GM23248 (cell line): ENCODE measurements around the gene MBLAC1. TPM values are rescaled to one million over a fixed set of nuclear protein-coding genes. Genes with fewer than 3 reads are reported as not detected.

Experiments
- DNase-seq: peaks from one replicate; pipeline ENCODE4 v3.0.0-alpha.2; 2015
- H2AFZ ChIP-seq: fragments of 200-600 bp; sonication (generic); 2 replicates; pipeline ENCODE4 v1.6.1; 2016; ENCODE audit warnings: antibody characterized with exemption
- H3F3A ChIP-seq: fragments of 200-600 bp; sonication (generic); 2 replicates; pipeline ENCODE4 v1.6.1; 2016; ENCODE audit warnings: mild to moderate bottlenecking, antibody characterized with exemption, mixed run types; ENCODE audit not compliant: insufficient read depth
- H3K27ac ChIP-seq: fragments of 200-600 bp; sonication (generic); 2 replicates; pipeline ENCODE4 v1.5.1; 2016; ENCODE audit warnings: mild to moderate bottlenecking
- H3K27me3 ChIP-seq: fragments of 200-600 bp; sonication (generic); replicated peaks from 2 replicates; pipeline ENCODE4 v1.6.1; 2016; ENCODE audit warnings: mild to moderate bottlenecking; ENCODE audit not compliant: insufficient read depth
- H3K36me3 ChIP-seq: fragments of 200-600 bp; sonication (generic); 2 replicates; pipeline ENCODE4 v1.6.1; 2016; ENCODE audit warnings: low read depth, mild to moderate bottlenecking
- H3K4me1 ChIP-seq: fragments of 200-600 bp; sonication (generic); 2 replicates; pipeline ENCODE4 v1.6.1; 2016; ENCODE audit warnings: mild to moderate bottlenecking; ENCODE audit not compliant: insufficient read depth
- H3K4me2 ChIP-seq: fragments of 200-600 bp; sonication (generic); one replicate; pipeline ENCODE4 v1.6.1; 2016; ENCODE audit warnings: mild to moderate bottlenecking; ENCODE audit not compliant: unreplicated experiment
- H3K4me3 ChIP-seq: fragments of 200-600 bp; sonication (generic); 2 replicates; pipeline ENCODE4 v1.5.1; 2016; ENCODE audit warnings: mild to moderate bottlenecking
- H3K79me2 ChIP-seq: fragments of 200-600 bp; sonication (generic); 2 replicates; pipeline ENCODE4 v1.6.1; 2016; ENCODE audit warnings: mild to moderate bottlenecking; ENCODE audit not compliant: insufficient read depth
- H3K9ac ChIP-seq: fragments of 200-600 bp; sonication (generic); 2 replicates; pipeline ENCODE4 v1.6.1; 2016; ENCODE audit warnings: mild to moderate bottlenecking
- H3K9me2 ChIP-seq: fragments of 200-600 bp; sonication (generic); 2 replicates; pipeline ENCODE4 v1.6.1; 2016; ENCODE audit warnings: mixed run types, mild to moderate bottlenecking, moderate library complexity; ENCODE audit not compliant: insufficient read depth
- H3K9me3 ChIP-seq: fragments of 200-600 bp; sonication (generic); one replicate; pipeline ENCODE4 v1.6.1; 2017; ENCODE audit warnings: low read depth
- H4K20me1 ChIP-seq: fragments of 200-600 bp; sonication (generic); 2 replicates; pipeline ENCODE4 v1.6.0; 2016; ENCODE audit not compliant: insufficient read depth
- EZH2 ChIP-seq: fragments of 200-600 bp; sonication (generic); IDR thresholded peaks from 2 replicates; pipeline ENCODE4 v1.6.1; 2018; ENCODE audit warnings: antibody characterized with exemption, mild to moderate bottlenecking; ENCODE audit not compliant: insufficient read depth, poor library complexity, severe bottlenecking
- EZH2phosphoT487 ChIP-seq: fragments of 200-600 bp; sonication (generic); IDR thresholded peaks from 2 replicates; pipeline ENCODE4 v1.6.1; 2018; ENCODE audit warnings: antibody characterized with exemption, moderate library complexity, mild to moderate bottlenecking, low read depth; ENCODE audit not compliant: insufficient read depth
- WGBS, 2 experiments: methylation state at CpG; one replicate each; pipeline ENCODE4 v1.1.6; 2015 to 2017; ENCODE audit warnings: low lambda C conversion rate in 2 of 2, low coverage in 1 of 2; ENCODE audit errors: missing lambda C conversion rate in 2 of 2; 5-methylcytosine and 5-hydroxymethylcytosine counted together
- in situ Hi-C: fragments of 300-500 bp; cut with MboI; formaldehyde crosslinking; loops from 2 replicates; pipeline ENCODE4 v1.15.0; 2020
- polyA plus RNA-seq: library from polyadenylated mRNA; unstranded; fragments of >200 nt; fragmentation: Nextera tagmentation; extraction: Ambion mirVana; gene quantifications from 2 replicates; pipeline ENCODE4 v1.2.1, GENCODE V29; 2016
- total RNA-seq: library from RNA; depleted of rRNA; stranded (reverse); fragments of >200 nt; shearing (Covaris generic); gene quantifications from 2 replicates; pipeline ENCODE4 v1.2.3, GENCODE V29; 2014

The MBLAC1 gene
- total and polyA plus RNA-seq, 2 experiments from 2014 or later, result 0.43 to 1.3 TPM

GRCh38 chr7:100090527-100091410 is 36.0 kb upstream of the MBLAC1 start:
- H3K27me3 ChIP-seq, result no peaks in the 10 kb centered on the region
- H3K4me1 ChIP-seq, result peaks cover 40% of the 10 kb centered on the region
- peaks cover 26% of the 10 kb centered on the region for H3K36me3 ChIP-seq
- H3K9ac ChIP-seq, result peak overlapping the region; percentile 83; the same call in 1 of the 2 replicates
- H3K4me2 ChIP-seq, result peak overlapping the region; percentile 85
- TF ChIP-seq EZH2phosphoT487, result no peak
- TF ChIP-seq EZH2, result no peak
- no peaks in the 10 kb centered on the region for H3K9me3 ChIP-seq
- H3K79me2 ChIP-seq, result peaks cover 55% of the 10 kb centered on the region
- H4K20me1 ChIP-seq, result no peaks in the 10 kb centered on the region
- H3K27ac ChIP-seq, result peak overlapping the region; percentile 94
- peaks cover 85% of the 10 kb centered on the region for H3F3A ChIP-seq
- no peaks in the 10 kb centered on the region for H3K9me2 ChIP-seq
- no peak overlapping the region for H2AFZ ChIP-seq
- H3K4me3 ChIP-seq, result no peak overlapping the region
- 84 to 87% methylated on average over 14 of the region's 14 CpGs for WGBS, 2 experiments
- DNase-seq, result peak; percentile 48
- in situ Hi-C loops, result no loop called here

- H2AFZ ChIP-seq, result no peak overlapping the region
- peaks cover 30% of the 10 kb centered on the region for H3K36me3 ChIP-seq
- H3K9ac ChIP-seq, result 0 out of 2 replicates have a peak overlapping the region, but pooled peaks have one; percentile 83
- no peaks in the 10 kb centered on the region for H3K9me2 ChIP-seq
- peak; percentile 47 for DNase-seq
- 39 to 44% methylated on average over 17 to 19 of the region's 19 CpGs for WGBS, 2 experiments
- TF ChIP-seq EZH2phosphoT487, result no peak
- TF ChIP-seq EZH2, result no peak
- in situ Hi-C loops, result no loop called here
- H3K79me2 ChIP-seq, result peaks cover 63% of the 10 kb centered on the region
- H3K4me1 ChIP-seq, result peaks cover 36% of the 10 kb centered on the region
- no peaks in the 10 kb centered on the region for H3K9me3 ChIP-seq
- peaks cover 81% of the 10 kb centered on the region for H3F3A ChIP-seq
- peak overlapping the region; percentile 94 for H3K27ac ChIP-seq
- no peaks in the 10 kb centered on the region for H4K20me1 ChIP-seq
- H3K27me3 ChIP-seq, result no peaks in the 10 kb centered on the region
- no peak overlapping the region for H3K4me2 ChIP-seq
- no peak overlapping the region for H3K4me3 ChIP-seq
These were observed 35.2 kb upstream of the MBLAC1 start for GRCh38 chr7:100091411-100092181.

- peaks cover 22% of the 10 kb centered on the region for H3K4me1 ChIP-seq
- in situ Hi-C loops, result no loop called here
These were observed 33.7 kb upstream of the MBLAC1 start for GRCh38 chr7:100093054-100093453.

GRCh38 chr7:100093498-100093897 is 33.3 kb upstream of the MBLAC1 start:
- no peaks in the 10 kb centered on the region for H4K20me1 ChIP-seq
- H2AFZ ChIP-seq, result no peak overlapping the region
- TF ChIP-seq EZH2, result no peak
- TF ChIP-seq EZH2phosphoT487, result no peak
- H3K4me3 ChIP-seq, result no peak overlapping the region
- peaks cover 18% of the 10 kb centered on the region for H3K4me1 ChIP-seq
- DNase-seq, result no peak
- no peak overlapping the region for H3K4me2 ChIP-seq
- no peaks in the 10 kb centered on the region for H3K27me3 ChIP-seq
- no peak overlapping the region for H3K9ac ChIP-seq
- in situ Hi-C loops, result no loop called here
- H3K9me3 ChIP-seq, result no peaks in the 10 kb centered on the region
- H3K36me3 ChIP-seq, result peaks cover 45% of the 10 kb centered on the region
- peaks cover 73% of the 10 kb centered on the region for H3K79me2 ChIP-seq
- no peak overlapping the region for H3K27ac ChIP-seq
- no peaks in the 10 kb centered on the region for H3K9me2 ChIP-seq
- 58 to 66% methylated on average over 12 to 13 of the region's 13 CpGs for WGBS, 2 experiments
- H3F3A ChIP-seq, result peaks cover 66% of the 10 kb centered on the region

More at GRCh38 chr7:100093054-100093453, 33.7 kb upstream of the MBLAC1 start:
- DNase-seq, result no peak
- Histone ChIP-seq H3K36me3 (peaks cover 41% of the 10 kb centered on the region), H3K27ac (no peak overlapping the region), H3K9me3 (no peaks in the 10 kb centered on the region), H2AFZ (no peak overlapping the region), H3F3A (peaks cover 67% of the 10 kb centered on the region), H3K4me2 (no peak overlapping the region), H4K20me1 (no peaks in the 10 kb centered on the region), H3K79me2 (peaks cover 73% of the 10 kb centered on the region), H3K4me3 (no peak overlapping the region), H3K9me2 (no peaks in the 10 kb centered on the region), H3K9ac (no peak overlapping the region), H3K27me3 (no peaks in the 10 kb centered on the region)
- WGBS, 2 experiments, result 72 to 75% methylated on average over 6 to 8 of the region's 8 CpGs
- TF ChIP-seq EZH2 (no peak), EZH2phosphoT487 (no peak)
